ENCODE results near the gene NRN1. TPM values are rescaled to one million over a fixed set of nuclear protein-coding genes. Genes with fewer than 3 reads are reported as not detected.

NRN1 gene
- total and polyA plus RNA-seq, 2 donors from 2014 or later: 6.4 to 8.5 TPM

DNA sequence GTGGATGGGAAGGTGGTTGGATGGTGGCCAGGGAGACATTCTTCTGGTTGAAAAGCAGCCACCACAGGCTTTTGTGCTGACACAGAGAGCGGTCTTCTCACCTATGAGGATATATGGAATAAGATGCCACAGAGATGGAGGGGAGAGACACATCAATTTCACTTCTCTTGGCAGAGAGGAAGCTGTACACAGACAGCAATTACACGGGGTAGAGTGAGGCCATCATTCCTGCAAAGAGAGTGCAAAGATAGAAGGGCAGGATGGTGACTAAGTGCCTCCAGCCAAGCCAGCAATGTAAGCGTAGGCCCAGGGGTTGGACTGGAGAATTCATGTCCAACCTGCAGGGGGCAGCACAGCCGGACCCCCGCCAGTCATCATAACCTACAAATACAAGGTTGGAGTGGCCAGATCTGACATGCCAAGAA is 56.4 kb downstream of the NRN1 start:
- H3K9me3 ChIP-seq (ENCODE audit: control insufficient read depth in 2 of 3, insufficient read depth in 1 of 3, low read length in 3 of 3): no peaks in the 10 kb centered on the region
- H3K4me1 ChIP-seq (ENCODE audit: control insufficient read depth in 2 of 3, insufficient read depth in 2 of 3, low read depth in 1 of 3, low read length in 3 of 3): no peaks in the 10 kb centered on the region
- no peak overlapping the region for H3K4me3 ChIP-seq (ENCODE audit: low read length in 3 of 3)
- H3K27ac ChIP-seq (ENCODE audit: low read depth in 2 of 2, low read length in 2 of 2): no peak overlapping the region
- H3K9ac ChIP-seq (ENCODE audit: low read length in 3 of 3): no peak overlapping the region
- no peaks in the 10 kb centered on the region for H3K27me3 ChIP-seq (ENCODE audit: control insufficient read depth, insufficient read depth, low read length)
- no peak for TF ChIP-seq CTCF (IDR thresholded peaks at IDR 0.05; ENCODE audit: borderline replicate concordance, extremely low read depth, insufficient read depth)
- no peak for FAIRE-seq
- no peaks in the 10 kb centered on the region for H3K36me3 ChIP-seq (ENCODE audit: control insufficient read depth in 2 of 3, insufficient read depth in 3 of 3, low read length in 3 of 3)
- intact Hi-C loops (cut with DNase I): no loop called here
- DNase-seq: no peak

All from kidney (tissue), 14 donors.